CD4-positive, alpha-beta T cell treated with Interleukin-2 at 100 ng/mL for 4 hours (primary cell): Measurements from ENCODE around the gene KATNAL1.
"Not testable (repeated sequence)": the region's sequence is repeated elsewhere in the genome, so short reads cannot be mapped to it uniquely, and the experiment has no call there.

Source experiments
- DNase-seq: peaks from one replicate; pipeline ENCODE4 v3.0.0-alpha.2; 2020; ENCODE audit warnings: low spot score

The KATNAL1 gene

GRCh38 chr13:30211745-30212144, 95.6 kb downstream of the KATNAL1 start:
- no peak for DNase-seq

DNA sequence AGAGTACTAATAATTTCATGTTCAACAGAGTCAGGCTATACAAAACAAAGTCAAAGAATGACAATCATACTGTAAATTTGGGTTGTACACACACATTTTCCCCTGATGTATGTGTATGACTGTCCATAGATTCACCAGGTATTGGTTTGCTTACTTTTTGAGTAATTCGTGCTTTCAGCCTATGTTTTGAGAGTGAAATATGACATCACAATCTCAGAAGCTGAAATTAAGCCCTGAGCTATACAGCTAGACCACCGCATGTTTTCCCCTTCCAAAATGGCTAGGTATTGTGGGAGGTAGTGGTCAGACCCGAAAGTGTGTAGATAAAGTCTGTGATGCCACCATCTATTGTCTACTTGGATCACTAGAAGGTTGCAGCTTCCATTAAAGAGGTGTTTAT, 102.8 kb downstream of the KATNAL1 start:
- no peak for DNase-seq

- no peak for DNase-seq
These were observed 111.3 kb downstream of the KATNAL1 start for GRCh38 chr13:30196025-30196424.

DNA sequence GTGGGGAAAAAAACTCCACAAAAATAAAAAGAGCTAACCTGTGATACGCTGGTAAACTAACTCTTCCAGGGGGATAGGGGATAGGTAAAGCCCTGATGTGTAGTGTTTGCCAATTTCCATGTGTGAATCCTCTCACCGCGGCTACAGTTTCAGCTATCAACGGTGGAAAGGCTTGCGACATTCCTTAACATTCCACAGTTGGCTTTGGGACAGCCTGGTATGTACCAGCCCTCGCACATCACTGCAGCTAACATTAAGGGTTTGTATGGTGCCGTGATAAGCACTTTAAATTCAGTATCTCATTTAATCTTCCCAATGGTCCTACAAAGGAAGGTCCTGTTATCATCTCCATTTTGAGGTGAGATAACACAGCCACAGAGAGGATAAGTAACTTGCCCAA, 112.4 kb downstream of the KATNAL1 start:
- DNase-seq: no peak

- no peak for DNase-seq
These were observed 113.8 kb downstream of the KATNAL1 start for GRCh38 chr13:30193279-30194234.

DNA sequence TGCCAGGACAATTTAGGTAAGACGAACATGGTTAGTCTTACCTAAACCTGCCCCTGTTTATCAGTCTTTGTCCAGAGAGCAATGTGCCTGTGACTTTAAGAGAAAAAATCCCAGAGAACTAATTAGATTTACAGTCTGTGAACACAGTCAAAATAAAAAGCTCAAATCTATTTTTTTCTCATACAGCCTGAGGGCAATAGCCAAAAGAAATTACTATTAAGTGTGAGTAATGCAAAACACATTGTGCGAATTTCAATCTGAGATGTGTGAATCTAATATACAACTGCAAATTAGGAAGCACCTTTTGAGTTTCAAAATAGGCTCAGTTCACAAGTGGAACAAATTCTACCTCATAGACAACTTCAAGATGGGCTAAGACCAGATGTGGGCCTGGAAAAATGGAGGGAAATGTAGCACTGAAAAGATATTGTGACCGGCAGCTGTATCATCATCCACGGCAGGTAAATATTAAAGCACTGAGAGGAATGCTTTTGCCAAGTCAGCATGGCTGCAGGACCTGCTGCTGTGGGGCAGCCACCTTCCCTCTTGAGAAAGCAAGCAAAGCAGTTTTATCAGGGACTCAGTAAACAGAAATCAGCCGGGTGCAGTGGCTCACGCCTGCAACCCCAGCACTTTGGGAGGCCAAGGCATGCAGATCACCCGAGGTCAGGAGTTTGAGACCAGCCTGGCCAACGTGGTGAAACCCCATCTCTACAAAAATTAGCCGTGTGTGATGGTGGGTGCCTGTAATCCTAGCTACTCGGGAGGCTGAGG, 114.8 kb downstream of the KATNAL1 start:
- no peak for DNase-seq

- DNase-seq: no peak
These were observed 115.8 kb downstream of the KATNAL1 start for GRCh38 chr13:30191491-30192100.

GRCh38 chr13:30186634-30187415, 120.5 kb downstream of the KATNAL1 start:
- DNase-seq: no peak

- no peak for DNase-seq
These were observed 125.3 kb downstream of the KATNAL1 start for GRCh38 chr13:30181888-30182651.

DNA sequence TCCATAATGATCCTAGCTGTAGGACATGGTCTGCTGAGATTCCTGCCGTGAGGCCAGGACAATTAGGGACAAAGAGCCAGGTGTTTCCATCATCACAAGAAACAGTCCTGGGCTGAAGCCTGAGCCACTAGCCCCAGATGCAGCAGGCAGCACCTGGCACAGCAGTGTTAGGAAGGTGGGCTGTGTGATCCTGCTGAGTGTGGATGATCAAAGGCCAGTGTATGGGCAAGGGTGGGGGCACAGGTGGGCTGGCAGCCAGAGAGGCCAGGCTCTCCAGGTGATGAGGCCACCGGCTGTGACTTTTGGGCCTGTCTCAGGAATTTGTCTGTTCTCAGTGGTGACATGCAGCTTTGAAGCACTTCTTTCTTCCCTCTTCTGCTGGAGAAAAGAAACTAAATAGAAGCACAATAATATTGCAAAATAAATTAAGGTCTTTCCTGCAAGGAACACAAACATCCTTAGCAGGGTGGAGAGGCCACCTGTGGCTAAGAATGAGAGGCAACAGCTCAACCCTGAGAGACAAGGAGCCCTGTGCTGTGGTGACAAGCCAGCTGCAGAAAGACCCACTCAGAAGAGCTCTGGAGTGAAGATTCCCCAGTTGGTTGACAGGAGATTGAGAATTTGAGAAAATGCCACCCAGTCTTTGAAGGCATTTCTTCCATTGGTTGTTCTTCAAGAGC, 127.6 kb downstream of the KATNAL1 start:
- DNase-seq: no peak

DNA sequence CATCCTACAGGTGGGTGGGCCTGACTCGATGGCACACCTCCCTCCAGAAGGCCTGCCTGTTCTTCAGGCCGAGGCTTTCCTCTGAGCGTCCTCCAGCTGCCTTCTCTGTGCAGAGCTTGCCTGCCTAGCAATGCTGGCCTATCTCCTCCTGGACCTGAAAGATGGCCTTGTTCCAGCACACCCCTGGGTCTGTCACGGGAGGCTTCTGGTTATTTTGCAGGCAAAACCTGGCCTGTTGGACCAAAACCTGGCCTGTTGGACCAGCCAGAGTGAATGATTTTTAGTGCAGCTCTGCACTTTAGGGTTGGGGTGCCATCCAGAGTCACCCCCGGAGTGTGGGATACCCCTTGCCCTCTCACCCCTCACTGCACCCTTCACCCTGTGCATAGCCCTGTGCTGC, 128.4 kb downstream of the KATNAL1 start:
- no peak for DNase-seq

- no peak for DNase-seq
These were observed 132.2 kb downstream of the KATNAL1 start for GRCh38 chr13:30175166-30175565.

- not testable (repeated sequence) for DNase-seq
These were observed 133.1 kb downstream of the KATNAL1 start for GRCh38 chr13:30174250-30174649.

DNA sequence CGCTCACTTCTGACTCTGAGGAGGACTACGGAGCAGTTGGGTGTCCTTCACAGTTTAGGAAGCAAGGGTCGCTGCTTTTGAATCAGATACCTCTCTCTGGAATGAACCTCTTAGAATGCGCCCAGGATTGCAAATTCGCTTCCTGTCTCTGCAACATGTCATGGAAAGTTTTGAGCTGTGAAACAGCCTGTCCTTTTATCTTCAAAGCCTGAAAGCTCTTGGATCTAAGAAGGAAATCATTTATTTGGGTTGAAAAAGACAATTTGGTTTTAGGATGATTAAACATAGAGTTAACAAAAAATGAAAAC, 134.1 kb downstream of the KATNAL1 start:
- no peak for DNase-seq

GRCh38 chr13:30172593-30173302, 134.6 kb downstream of the KATNAL1 start:
- no peak for DNase-seq

DNA sequence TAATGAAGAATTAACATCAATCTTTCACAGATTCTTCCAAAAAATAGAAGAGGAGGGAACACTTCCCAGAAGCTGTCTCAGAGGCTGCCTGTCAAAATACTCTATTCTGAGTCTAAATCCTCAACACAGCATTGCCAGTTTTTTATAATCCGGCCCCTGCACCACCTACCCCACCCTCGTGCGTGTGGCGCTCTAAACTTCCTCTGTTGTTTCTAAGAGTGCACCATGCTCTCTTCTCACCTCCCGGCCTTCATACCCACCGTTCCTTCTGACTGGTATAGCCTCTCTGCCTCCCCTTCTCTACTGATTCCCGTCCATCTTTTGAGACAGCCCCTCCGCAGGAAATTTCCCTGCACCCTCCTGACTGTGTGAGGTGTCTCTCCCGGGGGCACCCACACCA, 136.8 kb downstream of the KATNAL1 start:
- DNase-seq: no peak

DNA sequence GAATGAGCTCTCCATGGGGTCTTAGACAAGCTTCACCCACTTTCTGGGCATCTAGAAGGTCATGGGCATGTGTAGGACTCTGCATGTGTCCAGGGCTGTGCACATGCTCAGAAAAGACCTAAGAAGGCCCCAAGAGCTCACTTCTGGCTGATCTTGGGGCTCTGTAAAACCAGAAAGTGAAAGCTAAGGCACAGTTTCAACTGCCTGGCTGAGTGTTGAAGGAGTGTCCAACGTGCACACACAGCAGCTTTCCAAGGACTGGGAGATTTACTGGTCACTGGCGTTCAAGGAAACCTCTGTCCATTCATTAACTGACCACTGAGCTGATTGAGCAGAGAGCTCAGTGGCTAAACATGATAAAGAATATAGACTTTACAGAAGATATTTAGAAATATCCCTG, 137.9 kb downstream of the KATNAL1 start:
- DNase-seq: no peak

DNA sequence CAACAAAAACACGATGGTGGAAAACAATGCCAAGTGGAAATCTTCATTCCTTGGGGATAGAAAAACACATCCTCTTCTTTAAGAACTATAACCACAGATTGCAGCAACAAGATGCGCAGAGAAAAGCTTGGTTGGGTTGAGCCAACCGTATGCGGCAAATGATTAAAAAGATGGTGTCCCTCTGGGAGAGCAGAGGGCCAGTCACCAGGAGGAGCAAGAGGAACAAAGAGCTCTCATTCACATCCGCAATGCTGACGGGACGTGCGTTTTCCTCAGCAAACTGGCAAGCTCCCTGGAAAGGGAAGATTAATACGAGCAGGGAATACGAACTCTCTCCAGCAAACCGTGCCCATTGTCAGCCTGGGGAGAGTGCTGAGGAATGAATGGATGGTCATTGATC, 141.6 kb downstream of the KATNAL1 start:
- no peak for DNase-seq

GRCh38 chr13:30165071-30165470, 142.3 kb downstream of the KATNAL1 start:
- no peak for DNase-seq

GRCh38 chr13:30164146-30164545, 143.2 kb downstream of the KATNAL1 start:
- DNase-seq: no peak
